HCT116 (cell line): Measurements from ENCODE around the gene UNK. TPM values are rescaled to one million over a fixed set of nuclear protein-coding genes. Genes with fewer than 3 reads are reported as not detected.
A peak's percentile ranks its signal among the peaks of the same experiment; 100 is the strongest.

ENCODE experiments used
- ATAC-seq: fragments of 200-7000 bp; cut with Tn5 transposase; 2 replicates; pipeline ENCODE4 v1.9.1; 2020; ENCODE audit warnings: mild to moderate bottlenecking, moderate library complexity
- BruUV-seq: library from RNA; stranded (reverse); fragments of 400-500 nt; replicated peaks from 2 replicates; lab custom pipeline; 2021; lab: Mats Ljungman, UMichigan
- CTCF ChIA-PET: fragments of 300-600 bp; sonication (Branson Sonifier 250); formaldehyde crosslinking; loops from one replicate; lab custom pipeline; 2021; ENCODE audit warnings: antibody characterized with exemption; lab: Charles Lee
- POLR2A ChIA-PET: fragments of 300-600, 350-600 bp; sonication (Branson Sonifier 250); formaldehyde crosslinking; loops from one replicate; lab custom pipeline; 2021; ENCODE audit warnings: antibody characterized with exemption; lab: Charles Lee
- RAD21 ChIA-PET, 2 experiments: fragments of 300-600 bp; sonication (Branson Sonifier 250); formaldehyde crosslinking; loops; one replicate each; lab custom pipeline; 2023; ENCODE audit warnings: low total read pairs in 2 of 2; ENCODE audit not compliant: uncharacterized antibody in 2 of 2, unreplicated experiment in 2 of 2, low non-redundant PET in 1 of 2; lab: Charles Lee
- DNase-seq: peaks from one replicate; pipeline ENCODE4 v3.0.0-alpha.2; 2010; ENCODE audit warnings: low read depth, low spot score
- H2AFZ ChIP-seq: fragments of 200-600 bp; shearing (Covaris generic), sonication (generic); 2 replicates; pipeline ENCODE4 v1.6.1; 2017; ENCODE audit warnings: low read depth, mixed run types, mixed read lengths, antibody characterized with exemption, low read length; ENCODE audit not compliant: poor library complexity, severe bottlenecking
- H3K27ac ChIP-seq: 2 replicates; pipeline ENCODE4 v1.5.1; 2012; ENCODE audit warnings: low read depth, low read length
- H3K27me3 ChIP-seq: fragments of 200-600 bp; sonication (generic); 2 replicates; pipeline ENCODE4 v1.6.1; 2016; ENCODE audit warnings: mixed run types, low read length, mixed read lengths; ENCODE audit not compliant: insufficient read depth
- H3K36me3 ChIP-seq, 2 experiments: fragments of 200-500 bp in 1 of 2; fragments of 200-600 bp in 1 of 2; sonication (Bioruptor generic) in 1 of 2; sonication (generic) in 1 of 2; 2 replicates each; pipeline versions ENCODE4 v1.5.1 to v1.6.1; 2014 to 2016; ENCODE audit warnings: low read length in 2 of 2, inconsistent platforms in 1 of 2, mixed read lengths in 1 of 2, mixed run types in 1 of 2; ENCODE audit not compliant: insufficient read depth in 2 of 2, control insufficient read depth in 1 of 2
- H3K4me1 ChIP-seq, 2 experiments: fragments of 200-600 bp in 1 of 2; sonication (generic) in 1 of 2; 2 replicates each; pipeline versions ENCODE4 v1.5.1 to v1.6.1; 2012 to 2017; ENCODE audit warnings: low read length in 2 of 2, inconsistent platforms in 1 of 2, mild to moderate bottlenecking in 1 of 2, mixed read lengths in 1 of 2, mixed run types in 1 of 2, moderate library complexity in 1 of 2; ENCODE audit not compliant: insufficient read depth in 2 of 2, control insufficient read depth in 1 of 2
- H3K4me2 ChIP-seq: fragments of 200-600 bp; sonication (generic); 2 replicates; pipeline ENCODE4 v1.6.1; 2017; ENCODE audit warnings: mixed run types, low read length, mixed read lengths
- H3K4me3 ChIP-seq, 2 experiments: fragments of 200-600 bp in 1 of 2; sonication (generic) in 1 of 2; replicated peaks in 1 of 2; 2 replicates each; pipeline ENCODE4 v1.5.1; 2011 to 2016; ENCODE audit warnings: low read length in 2 of 2, control low read depth in 1 of 2, low read depth in 1 of 2, mild to moderate bottlenecking in 1 of 2, mixed read lengths in 1 of 2, mixed run types in 1 of 2
- H3K79me2 ChIP-seq: fragments of 200-600 bp; sonication (generic); 2 replicates; pipeline ENCODE4 v1.6.1; 2017; ENCODE audit warnings: mild to moderate bottlenecking, mixed run types, low read length, moderate library complexity, mixed read lengths; ENCODE audit not compliant: insufficient read depth
- H3K9ac ChIP-seq: fragments of 200-600 bp; sonication (generic); 2 replicates; pipeline ENCODE4 v1.6.1; 2016; ENCODE audit warnings: low read length, mixed read lengths
- H3K9me2 ChIP-seq: fragments of 200-600 bp; sonication (generic), shearing (Covaris generic); 2 replicates; pipeline ENCODE4 v1.6.1; 2017; ENCODE audit warnings: mixed run types, mild to moderate bottlenecking, moderate library complexity; ENCODE audit not compliant: insufficient read depth
- H3K9me3 ChIP-seq, 2 experiments: fragments of 200-500 bp in 1 of 2; fragments of 200-600 bp in 1 of 2; sonication (Bioruptor generic) in 1 of 2; sonication (generic) in 1 of 2; 2 replicates each; pipeline ENCODE4 v1.6.1; 2014 to 2017; ENCODE audit warnings: low read length in 2 of 2, mixed read lengths in 2 of 2, inconsistent platforms in 1 of 2, low read depth in 1 of 2, mild to moderate bottlenecking in 1 of 2, mixed run types in 1 of 2, moderate library complexity in 1 of 2; ENCODE audit not compliant: control insufficient read depth in 1 of 2, insufficient read depth in 1 of 2
- H4K20me1 ChIP-seq: fragments of 200-600 bp; sonication (generic), shearing (Covaris generic); 2 replicates; pipeline ENCODE4 v1.6.1; 2017; ENCODE audit warnings: mixed run types, mild to moderate bottlenecking, moderate library complexity; ENCODE audit not compliant: insufficient read depth
- CBX3 ChIP-seq: IDR thresholded peaks from 2 replicates; pipeline ENCODE4 v1.6.1; 2012; ENCODE audit warnings: low read depth
- CTCF ChIP-seq, 3 experiments: fragments of 200-600 bp in 1 of 3; sonication (generic) in 1 of 3; IDR thresholded peaks in 2 of 3; conservative IDR thresholded peaks in 1 of 3; 2 replicates each; pipeline ENCODE4 v1.5.1; 2012 to 2017; ENCODE audit warnings: low read depth in 2 of 3, low read length in 2 of 3, antibody characterized with exemption in 1 of 3, borderline replicate concordance in 1 of 3, control low read depth in 1 of 3, mild to moderate bottlenecking in 1 of 3, mixed read lengths in 1 of 3, mixed run types in 1 of 3, moderate library complexity in 1 of 3; ENCODE audit not compliant: insufficient read depth in 1 of 3
- EGR1 ChIP-seq: IDR thresholded peaks from 2 replicates; pipeline ENCODE4 v1.6.1; 2012; ENCODE audit warnings: low read depth
- EZH2 ChIP-seq: fragments of 200-600 bp; sonication (generic); IDR thresholded peaks from 2 replicates; pipeline ENCODE4 v1.6.1; 2017; ENCODE audit warnings: antibody characterized with exemption, mixed run types
- EZH2phosphoT487 ChIP-seq: fragments of 200-600 bp; IDR thresholded peaks from 2 replicates; pipeline ENCODE4 v1.6.1; 2018; ENCODE audit warnings: antibody characterized with exemption, borderline replicate concordance
- JUND ChIP-seq: IDR thresholded peaks from 2 replicates; pipeline ENCODE4 v1.6.1; 2012
- MAX ChIP-seq: IDR thresholded peaks from 2 replicates; pipeline ENCODE4 v1.6.1; 2012
- REST ChIP-seq: IDR thresholded peaks from 2 replicates; pipeline ENCODE4 v1.6.1; 2012; ENCODE audit warnings: low read depth
- SP1 ChIP-seq: IDR thresholded peaks from 2 replicates; pipeline ENCODE4 v1.6.1; 2012; ENCODE audit warnings: low read depth
- TCF7L2 ChIP-seq: IDR thresholded peaks from 2 replicates; pipeline ENCODE4 v1.7.0; 2011; ENCODE audit warnings: borderline replicate concordance, inconsistent platforms; ENCODE audit not compliant: insufficient read depth, insufficient read length; ENCODE audit errors: extremely low read depth
- YY1 ChIP-seq: IDR thresholded peaks from 2 replicates; pipeline ENCODE4 v1.6.1; 2011; ENCODE audit warnings: low read length, low read depth, moderate library complexity, mild to moderate bottlenecking; ENCODE audit not compliant: insufficient replicate concordance; ENCODE audit errors: extremely low read depth
- ZFX ChIP-seq: fragments of 450-650 bp; IDR thresholded peaks from 2 replicates; pipeline ENCODE4 v1.6.1; 2017
- ZNF274 ChIP-seq: fragments of 200-500 bp; sonication (Bioruptor generic); IDR thresholded peaks from 2 replicates; pipeline ENCODE4 v1.6.1; 2014; ENCODE audit warnings: mild to moderate bottlenecking, low read depth, low read length, inconsistent platforms
- intact Hi-C: fragments of 100-400 bp; cut with micrococcal nuclease; formaldehyde crosslinking; loops from 2 replicates; pipeline ENCODE4 v1.10.0; 2022
- total RNA-seq: library from RNA; stranded (reverse); gene quantifications from one replicate; pipeline ENCODE4 v1.2.1, GENCODE V29; 2021; ENCODE audit not compliant: unreplicated experiment

The UNK gene
- total RNA-seq, 1 experiment from 2014 or later: 40.6 TPM

- TF ChIP-seq REST: no peak
- no peak for TF ChIP-seq TCF7L2
- peak; percentile 93; the same call in 1 of the 2 replicates for TF ChIP-seq SP1
- TF ChIP-seq CTCF (IDR thresholded peaks at IDR 0.05 in 2 of 3, conservative IDR thresholded peaks at IDR 0.05 in 1 of 3; ENCODE audit: borderline replicate concordance in 1 of 3, insufficient read depth in 1 of 3, low read depth in 2 of 3, low read length in 2 of 3): no peak
- no peak for TF ChIP-seq EZH2
Observed at GRCh38 chr17:75844530-75845057, 60.0 kb downstream of the UNK start (continued).

GRCh38 chr17:75845058-75845711 is 60.6 kb downstream of the UNK start:
- intact Hi-C loops: loop anchor here (1.0 to 2.0 kb wide), 2 partner anchors 10 to 60 kb away; partner anchors contain the start of genes UNK and WBP2
- peaks cover 33 to 63% of the 10 kb centered on the region in 2 experiments for H3K4me1 ChIP-seq
- ATAC-seq: peak; percentile 86
- no peaks in the 10 kb centered on the region for H3K9me2 ChIP-seq
- H3K79me2 ChIP-seq: no peaks in the 10 kb centered on the region
- peak; percentile 96 for DNase-seq
- no peak overlapping the region for H2AFZ ChIP-seq
- peak overlapping the region; percentile 88 for H3K27ac ChIP-seq
- H3K36me3 ChIP-seq: peaks cover 19 to 21% of the 10 kb centered on the region in 2 experiments; a peak in 3 of 4 replicates
- BruUV-seq: no TSS peak
- H3K27me3 ChIP-seq: no peaks in the 10 kb centered on the region
- no peaks in the 10 kb centered on the region for H3K9me3 ChIP-seq
- H3K4me2 ChIP-seq: peak overlapping the region; percentile 99
- peak overlapping the region; percentile 86 for H3K9ac ChIP-seq
- POLR2A ChIA-PET: interaction anchor here (0.7 to 3.3 kb wide), 13 partner anchors 10 to 72 kb away, joined by 3 to 42 read pairs (median 5); partner anchors contain the start of genes TRIM47, UNK and WBP2
- CTCF ChIA-PET: interaction anchor here (0.9 to 3.3 kb wide), 17 partner anchors 10 to 212 kb away, joined by 3 to 46 read pairs (median 5); partner anchors contain the start of gene WBP2
- no peaks in the 10 kb centered on the region for H4K20me1 ChIP-seq
- peak overlapping the region; percentile 46 to 57 for H3K4me3 ChIP-seq
- RAD21 ChIA-PET: interaction anchor here (1.1 to 1.4 kb wide), 2 partner anchors 9 to 69 kb away, joined by 3 to 4 read pairs; no protein-coding TSS in a partner anchor
- TF ChIP-seq YY1 (peak; percentile 72), SP1 (no peak; the same call in 1 of the 2 replicates), ZNF274 (no peak), ZFX (peak; percentile 62; the same call in 1 of the 2 replicates), REST (no peak), EZH2phosphoT487 (no peak), MAX (peak; percentile 47; the same call in 1 of the 2 replicates), EGR1 (no peak), CBX3 (no peak), EZH2 (no peak), JUND (no peak)
